ENCODE results near the gene BRWD1.
"Not testable (repeated sequence)": the region's sequence is repeated elsewhere in the genome, so short reads cannot be mapped to it uniquely, and the experiment has no call there.

BRWD1 gene

DNA sequence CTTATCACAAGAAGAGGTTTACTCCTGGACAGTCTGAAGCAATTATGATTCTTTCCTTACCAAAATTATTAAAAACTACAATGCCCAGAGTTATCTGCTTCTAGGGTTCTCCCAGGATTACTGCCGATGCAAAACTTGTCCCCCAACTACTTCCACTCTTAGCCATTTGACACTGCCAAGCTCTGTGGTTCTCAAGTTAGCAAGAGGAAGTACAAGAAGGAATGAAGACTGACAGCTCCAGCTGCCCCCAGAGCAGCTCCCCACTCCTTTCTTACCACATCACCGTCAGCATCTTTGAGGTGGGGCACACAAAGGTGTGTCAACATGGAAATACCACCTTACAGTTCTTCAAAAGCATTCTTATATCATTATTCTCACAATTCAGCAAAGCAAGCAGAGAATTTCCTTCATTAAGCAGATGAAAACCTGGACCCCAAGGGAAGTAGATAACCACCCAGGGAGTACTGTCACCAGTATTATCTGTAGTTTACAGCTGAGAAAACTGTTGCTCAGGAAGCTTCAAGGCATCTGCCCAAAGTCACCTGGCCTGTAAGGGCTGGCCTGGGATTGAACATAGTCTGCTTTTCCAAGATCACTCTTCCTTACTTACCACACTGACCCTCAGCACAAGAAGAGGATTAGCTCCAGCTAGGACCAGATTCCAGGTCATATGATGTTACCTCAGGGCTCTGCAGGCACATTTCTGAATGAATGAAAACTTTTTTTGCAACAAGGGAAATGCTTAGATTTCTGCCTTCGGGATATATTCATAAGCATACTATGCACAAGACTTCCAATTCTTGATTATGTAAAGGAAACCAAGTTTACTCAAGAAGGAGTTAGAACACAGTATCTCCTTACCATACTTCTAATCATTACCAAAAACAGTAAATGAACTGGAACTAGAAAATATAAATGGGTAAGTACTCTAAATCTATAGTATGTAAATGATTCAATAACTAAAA, 139.4 kb downstream of the BRWD1 start:
- H3K27ac ChIP-seq: no peak overlapping the region
- TF ChIP-seq, protein P1, sequence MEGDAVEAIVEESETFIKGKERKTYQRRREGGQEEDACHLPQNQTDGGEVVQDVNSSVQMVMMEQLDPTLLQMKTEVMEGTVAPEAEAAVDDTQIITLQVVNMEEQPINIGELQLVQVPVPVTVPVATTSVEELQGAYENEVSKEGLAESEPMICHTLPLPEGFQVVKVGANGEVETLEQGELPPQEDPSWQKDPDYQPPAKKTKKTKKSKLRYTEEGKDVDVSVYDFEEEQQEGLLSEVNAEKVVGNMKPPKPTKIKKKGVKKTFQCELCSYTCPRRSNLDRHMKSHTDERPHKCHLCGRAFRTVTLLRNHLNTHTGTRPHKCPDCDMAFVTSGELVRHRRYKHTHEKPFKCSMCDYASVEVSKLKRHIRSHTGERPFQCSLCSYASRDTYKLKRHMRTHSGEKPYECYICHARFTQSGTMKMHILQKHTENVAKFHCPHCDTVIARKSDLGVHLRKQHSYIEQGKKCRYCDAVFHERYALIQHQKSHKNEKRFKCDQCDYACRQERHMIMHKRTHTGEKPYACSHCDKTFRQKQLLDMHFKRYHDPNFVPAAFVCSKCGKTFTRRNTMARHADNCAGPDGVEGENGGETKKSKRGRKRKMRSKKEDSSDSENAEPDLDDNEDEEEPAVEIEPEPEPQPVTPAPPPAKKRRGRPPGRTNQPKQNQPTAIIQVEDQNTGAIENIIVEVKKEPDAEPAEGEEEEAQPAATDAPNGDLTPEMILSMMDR (IDR thresholded peaks at IDR 0.05): no peak
- no peak for TF ChIP-seq ZFX (IDR thresholded peaks at IDR 0.05; ENCODE audit: borderline replicate concordance)

- no peak overlapping the region for H3K27ac ChIP-seq
- TF ChIP-seq ZFX (IDR thresholded peaks at IDR 0.05; ENCODE audit: borderline replicate concordance): no peak
- TF ChIP-seq, protein P1 (IDR thresholded peaks at IDR 0.05): no peak
Observed at GRCh38 chr21:39169906-39170305, 143.5 kb downstream of the BRWD1 start.

DNA sequence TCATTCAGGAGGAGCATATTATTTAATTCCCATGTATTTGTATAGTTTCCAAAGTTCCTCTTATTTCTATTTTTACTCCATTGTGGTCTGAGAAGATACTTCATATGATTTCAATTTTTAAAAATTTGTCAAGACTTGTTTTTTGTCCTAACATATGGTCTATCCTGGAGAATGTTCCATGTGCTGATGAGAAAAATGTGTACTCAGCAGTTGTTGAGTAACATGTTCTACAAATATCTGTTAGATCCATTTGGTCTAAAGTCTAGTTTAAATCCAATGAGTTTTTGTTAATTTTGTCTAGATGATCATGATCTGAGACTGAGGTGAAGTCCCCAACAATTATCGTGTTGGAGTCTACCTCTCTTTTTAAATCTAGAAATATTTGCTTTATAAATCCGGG, 144.6 kb downstream of the BRWD1 start:
- no peak overlapping the region for H3K27ac ChIP-seq
- TF ChIP-seq, protein P1 (IDR thresholded peaks at IDR 0.05): no peak
- no peak for TF ChIP-seq ZFX (IDR thresholded peaks at IDR 0.05; ENCODE audit: borderline replicate concordance)

- H3K27ac ChIP-seq: no peak overlapping the region
- TF ChIP-seq, protein P1 (IDR thresholded peaks at IDR 0.05): no peak
- no peak for TF ChIP-seq ZFX (IDR thresholded peaks at IDR 0.05; ENCODE audit: borderline replicate concordance)
Observed at GRCh38 chr21:39164523-39164922, 148.9 kb downstream of the BRWD1 start.

- no peak overlapping the region for H3K27ac ChIP-seq
- no peak for TF ChIP-seq ZFX (IDR thresholded peaks at IDR 0.05; ENCODE audit: borderline replicate concordance)
- TF ChIP-seq, protein P1 (IDR thresholded peaks at IDR 0.05): no peak
Observed at GRCh38 chr21:39161064-39161463, 152.4 kb downstream of the BRWD1 start.

GRCh38 chr21:39159342-39160063, 153.9 kb downstream of the BRWD1 start:
- TF ChIP-seq ZFX (IDR thresholded peaks at IDR 0.05; ENCODE audit: borderline replicate concordance): no peak
- TF ChIP-seq, protein P1 (IDR thresholded peaks at IDR 0.05): no peak
- no peak overlapping the region for H3K27ac ChIP-seq

DNA sequence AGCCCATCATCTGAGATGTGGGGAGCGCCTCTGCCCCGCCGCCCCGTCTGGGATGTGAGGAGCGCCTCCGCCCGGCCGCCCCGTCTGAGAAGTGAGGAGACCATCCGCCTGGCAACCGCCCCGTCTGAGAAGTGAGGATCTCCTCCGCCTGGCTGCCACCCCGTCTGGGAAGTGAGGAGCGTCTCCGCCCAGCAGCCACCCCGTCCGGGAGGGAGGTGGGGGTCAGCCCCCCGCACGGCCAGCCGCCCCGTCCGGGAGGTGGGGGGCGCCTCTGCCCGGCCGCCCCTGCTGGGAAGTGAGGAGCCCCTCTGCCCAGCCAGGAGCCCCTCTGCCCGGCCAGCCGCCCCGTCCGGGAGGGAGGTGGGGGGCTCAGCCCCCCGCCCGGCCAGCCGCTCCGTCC, 156.2 kb downstream of the BRWD1 start:
- H3K27ac ChIP-seq: not testable (repeated sequence)
